Hematopoietic multipotent progenitor cell treated with erythropoietin and hydrocortisone succinate and interleukin-3 and kit ligand, for 6 days (in vitro differentiated cells): ENCODE results near the gene TRAPPC10.

Source experiments
- DNase-seq: peaks from one replicate; pipeline ENCODE4 v3.0.0-alpha.2; 2015

TRAPPC10 gene

DNA sequence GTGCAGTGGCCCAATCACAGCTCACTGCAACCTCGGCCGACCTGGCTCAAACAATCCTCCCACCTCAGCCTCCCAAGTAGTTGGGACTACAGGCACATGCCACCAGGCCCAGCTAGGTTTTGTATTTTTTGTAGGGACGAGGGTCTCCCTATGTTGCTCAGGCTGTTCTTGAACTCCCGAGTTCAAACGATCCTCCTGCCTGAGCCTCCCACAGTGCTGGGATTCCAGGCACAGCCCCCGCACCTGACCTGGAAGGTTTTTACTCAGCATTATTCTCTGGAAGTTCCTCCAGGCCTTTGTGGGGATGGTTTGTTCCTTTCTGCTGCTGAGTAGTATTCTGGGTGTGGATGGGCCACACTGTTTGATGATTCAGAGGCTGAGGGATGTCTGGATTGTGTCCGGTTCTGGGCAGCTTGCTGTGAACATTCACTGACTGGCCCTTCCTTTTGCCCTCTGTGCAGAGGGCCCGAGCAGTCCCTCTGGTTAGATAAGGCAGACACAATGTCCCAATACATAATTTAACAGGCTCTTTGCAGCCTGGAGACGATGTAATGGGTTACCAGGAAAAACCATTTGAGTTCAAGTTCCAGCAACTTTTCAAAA lies 6.0 kb upstream of the TRAPPC10 start:
- DNase-seq: no peak

DNA sequence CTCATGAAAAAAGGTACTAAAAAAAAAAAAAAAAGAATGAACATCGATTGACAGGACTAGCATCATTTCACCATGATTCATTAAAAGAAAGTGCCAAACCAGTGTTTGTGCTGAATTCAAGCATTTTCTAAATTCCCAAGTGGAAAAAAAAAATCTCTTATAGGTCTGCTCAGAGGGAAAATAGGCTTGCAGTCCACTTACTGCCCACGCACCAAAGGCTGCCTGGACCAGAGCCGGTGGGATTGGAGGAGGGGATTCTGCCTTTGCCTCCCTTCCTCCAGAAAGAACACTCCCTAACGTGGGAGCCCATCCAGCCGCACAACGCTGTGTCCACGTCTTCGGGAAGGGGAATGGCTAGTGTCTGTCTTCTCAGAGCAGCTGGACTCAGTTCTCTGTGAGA lies 5.5 kb upstream of the TRAPPC10 start:
- no peak for DNase-seq

DNA sequence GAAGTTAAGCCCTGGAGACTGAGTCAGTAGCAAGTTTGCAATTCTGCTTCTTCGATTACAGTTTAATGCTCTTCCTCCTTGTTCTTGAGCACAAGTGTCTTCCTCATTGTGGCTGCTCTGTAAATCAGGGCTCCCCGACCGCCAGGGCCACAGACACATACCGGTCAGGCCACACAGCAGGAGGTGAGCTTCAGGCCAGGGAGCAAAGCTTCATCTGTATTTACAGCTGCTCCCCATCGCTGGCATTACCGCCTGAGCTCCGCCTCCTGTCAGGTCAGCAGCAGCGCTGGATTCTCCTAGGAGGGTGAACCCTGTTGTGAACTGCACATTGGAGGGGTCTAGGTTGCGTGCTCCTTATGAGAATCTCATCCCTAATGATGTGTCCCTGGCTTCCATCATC lies 1.7 kb upstream of the TRAPPC10 start:
- no peak for DNase-seq

DNA sequence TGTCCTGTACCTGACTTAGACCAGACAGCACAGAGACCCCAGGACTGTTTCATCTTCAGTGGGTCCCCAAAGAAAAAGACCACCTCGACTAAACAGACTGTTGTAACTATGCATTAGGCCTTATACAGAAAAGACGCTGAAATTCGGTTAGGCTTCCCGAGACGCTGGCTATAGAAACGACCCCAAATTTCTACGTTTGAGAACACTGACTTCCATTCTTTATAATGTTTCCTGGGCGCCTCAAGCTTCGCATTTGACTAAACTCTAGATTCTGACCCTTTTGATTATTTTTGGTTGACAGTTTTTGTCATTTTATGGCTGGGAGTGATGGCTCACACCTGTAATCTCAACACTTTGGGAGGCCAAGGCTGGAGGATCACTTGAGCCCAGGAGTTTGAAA lies 986 bp upstream of the TRAPPC10 start:
- DNase-seq: no peak

- DNase-seq: peak; percentile 91
Observed at GRCh38 chr21:44012474-44013379, 618 bp downstream of the TRAPPC10 start.

DNA sequence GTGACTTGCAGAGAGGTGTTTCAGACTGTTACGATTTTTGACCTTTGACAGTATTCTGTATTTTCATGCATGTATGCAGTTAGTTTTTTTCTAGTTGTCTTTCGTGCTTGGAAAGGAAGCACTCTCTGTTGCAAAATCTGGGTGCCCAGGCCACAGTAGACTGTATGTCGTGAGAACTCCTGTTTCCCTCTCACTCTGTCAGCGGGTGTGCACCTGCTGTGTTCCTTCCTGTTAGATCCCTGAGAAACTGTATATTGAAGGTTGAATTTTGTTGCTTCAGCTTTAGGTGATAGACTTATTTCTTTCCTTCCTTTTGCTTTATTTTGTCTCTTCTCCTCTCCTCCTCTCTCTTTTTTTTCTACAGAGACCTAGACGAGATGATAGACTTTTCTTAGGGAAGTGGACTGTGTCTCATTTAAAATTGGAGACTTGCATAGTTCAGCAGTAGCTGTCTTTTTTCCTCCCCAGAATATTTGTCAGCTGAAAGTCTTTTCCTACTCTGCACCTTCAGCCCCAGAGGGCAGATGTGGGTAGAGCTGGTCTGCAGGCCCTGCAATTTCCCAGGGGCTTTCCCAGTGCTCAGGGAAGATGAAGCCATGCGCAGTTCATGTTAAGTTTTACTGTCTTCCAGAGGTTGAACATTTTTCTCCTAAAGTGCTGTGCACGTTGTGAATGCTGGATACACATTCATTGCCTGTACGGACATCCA lies 1.4 kb downstream of the TRAPPC10 start:
- DNase-seq: peak; percentile 63

- DNase-seq: peak; percentile 57
Observed at GRCh38 chr21:44017601-44018000, 5.5 kb downstream of the TRAPPC10 start.

DNA sequence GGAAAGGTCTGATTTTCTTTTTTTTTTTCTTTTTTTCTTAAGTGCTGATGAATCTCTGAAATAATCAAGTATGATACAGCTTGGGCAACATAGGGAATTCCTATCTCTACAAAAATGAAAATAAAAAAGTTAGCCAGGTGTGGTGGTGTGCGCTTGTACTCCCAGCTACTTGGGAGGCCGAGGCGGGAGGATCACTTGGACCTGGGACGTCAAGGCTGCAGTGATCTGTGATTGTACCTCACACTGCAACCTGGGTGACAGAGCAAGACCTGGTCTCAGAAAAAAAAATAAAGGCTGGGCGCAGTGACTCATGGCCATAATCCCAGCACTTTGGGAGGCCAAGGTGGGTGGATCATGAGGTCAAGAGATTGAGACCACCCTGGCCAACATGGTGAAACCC lies 6.0 kb downstream of the TRAPPC10 start:
- DNase-seq: no peak

DNA sequence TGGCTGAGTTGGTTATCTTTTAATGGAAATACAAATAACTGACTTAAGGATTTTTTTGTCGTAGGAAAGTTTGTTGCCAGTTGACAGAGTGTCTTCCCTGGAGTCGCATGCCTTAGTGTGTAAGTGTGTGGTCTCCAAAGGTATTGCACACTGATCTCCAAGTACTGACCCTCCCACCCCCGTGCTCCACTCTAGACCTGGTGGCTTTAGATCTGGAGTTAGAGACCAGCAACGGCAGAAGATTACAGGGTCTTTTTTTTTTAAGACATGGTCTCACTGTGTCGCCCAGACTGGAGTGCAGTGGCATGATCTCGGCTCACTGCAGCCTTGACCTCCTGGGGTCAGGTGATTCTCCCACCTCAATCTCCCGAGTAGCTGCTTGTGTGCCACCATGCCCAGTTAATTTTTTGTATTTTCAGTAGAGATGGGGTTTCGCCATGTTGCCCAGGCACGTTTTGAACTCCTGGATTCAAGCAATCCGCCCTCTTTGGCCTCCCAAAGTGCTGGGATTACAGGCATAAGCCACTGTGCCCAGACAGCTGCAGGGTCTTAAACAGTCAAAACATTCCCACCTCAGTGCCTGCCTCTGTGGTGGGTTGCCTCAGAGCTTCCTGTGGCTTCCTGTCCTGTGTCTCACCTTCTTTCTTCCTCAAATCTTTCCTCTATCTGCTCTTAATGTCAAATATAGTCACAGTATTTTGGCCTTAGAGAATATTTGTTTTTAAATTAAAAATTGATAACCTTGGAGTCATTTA lies 6.9 kb downstream of the TRAPPC10 start:
- no peak for DNase-seq

GRCh38 chr21:44019568-44019958 lies 7.5 kb downstream of the TRAPPC10 start:
- no peak for DNase-seq

DNA sequence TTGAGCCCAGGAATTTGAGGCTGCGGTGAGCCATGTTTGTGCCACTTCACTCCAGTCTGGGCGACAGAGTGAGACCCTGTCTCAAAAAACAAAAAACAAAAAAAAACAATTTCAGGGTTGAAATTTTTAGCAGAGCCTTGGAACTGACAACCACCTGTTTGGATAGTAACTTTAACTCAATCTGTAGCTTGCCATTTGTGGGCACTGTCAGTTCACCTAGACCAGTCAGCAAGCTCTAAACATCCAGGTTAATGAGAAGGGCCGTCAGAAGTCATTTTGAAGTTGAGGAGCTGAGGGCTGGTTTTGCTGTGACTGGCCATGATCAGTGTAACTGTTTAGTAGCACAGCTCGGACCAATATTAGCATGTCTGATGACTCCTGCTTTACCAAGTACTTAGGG lies 8.4 kb downstream of the TRAPPC10 start:
- DNase-seq: no peak

GRCh38 chr21:44021064-44021463 lies 9.0 kb downstream of the TRAPPC10 start:
- no peak for DNase-seq

- DNase-seq: no peak
Observed at GRCh38 chr21:44024257-44024656, 12.1 kb downstream of the TRAPPC10 start.

DNA sequence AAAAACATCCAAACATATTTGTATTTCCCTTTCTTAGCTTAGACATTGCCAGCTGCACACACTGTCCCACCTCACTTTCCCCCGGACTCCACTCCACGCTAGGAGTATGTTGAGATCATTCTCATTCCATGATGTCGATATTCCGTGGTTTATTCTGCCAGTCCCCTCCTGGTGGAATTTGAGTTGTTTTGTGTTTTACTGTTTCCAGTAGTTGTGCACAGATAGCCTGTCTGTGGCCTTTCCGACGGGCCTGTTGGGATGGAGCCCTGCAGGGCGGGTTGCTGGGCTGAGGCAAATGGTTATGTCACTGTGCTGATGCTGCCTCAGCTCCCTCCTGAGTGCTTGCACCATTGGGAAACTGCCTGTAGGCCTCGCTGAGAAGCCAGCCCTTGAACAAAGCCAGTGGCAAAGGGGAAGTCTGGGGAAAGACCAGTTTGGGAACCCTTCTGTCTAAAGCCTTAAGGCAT lies 12.8 kb downstream of the TRAPPC10 start:
- DNase-seq: peak; percentile 58

- DNase-seq: no peak
Observed at GRCh38 chr21:44027607-44028286, 15.6 kb downstream of the TRAPPC10 start.

GRCh38 chr21:44028287-44028659 lies 16.2 kb downstream of the TRAPPC10 start:
- no peak for DNase-seq

DNA sequence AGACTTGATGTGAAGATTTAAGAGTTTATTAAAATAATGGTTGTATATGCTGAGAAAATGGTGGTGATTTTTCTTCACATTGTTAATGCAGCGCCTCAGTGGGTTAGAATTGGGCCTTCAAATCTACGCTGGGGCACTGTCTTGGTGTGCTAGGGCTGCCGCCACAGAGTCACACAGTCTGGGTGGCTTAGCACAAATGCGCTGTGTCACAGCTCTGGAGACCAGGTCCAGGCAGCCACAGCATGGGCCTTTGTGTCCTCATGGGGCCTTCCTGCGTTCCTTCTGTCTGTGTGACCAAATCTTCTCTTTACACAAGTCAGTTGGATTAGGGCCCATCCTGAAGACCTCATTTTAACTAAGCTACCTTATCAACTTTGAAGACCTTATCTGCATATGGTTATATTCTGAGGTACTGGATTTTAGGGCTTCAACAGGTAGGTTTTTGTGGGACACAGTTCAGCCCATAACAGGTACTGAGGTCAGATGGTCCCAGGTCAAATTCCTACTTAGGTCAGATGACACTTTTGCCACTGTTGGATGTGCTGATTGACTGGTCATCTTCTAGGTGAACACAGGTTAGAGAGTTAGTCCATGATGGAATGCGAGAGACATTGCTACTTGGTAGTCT lies 17.5 kb downstream of the TRAPPC10 start:
- no peak for DNase-seq

DNA sequence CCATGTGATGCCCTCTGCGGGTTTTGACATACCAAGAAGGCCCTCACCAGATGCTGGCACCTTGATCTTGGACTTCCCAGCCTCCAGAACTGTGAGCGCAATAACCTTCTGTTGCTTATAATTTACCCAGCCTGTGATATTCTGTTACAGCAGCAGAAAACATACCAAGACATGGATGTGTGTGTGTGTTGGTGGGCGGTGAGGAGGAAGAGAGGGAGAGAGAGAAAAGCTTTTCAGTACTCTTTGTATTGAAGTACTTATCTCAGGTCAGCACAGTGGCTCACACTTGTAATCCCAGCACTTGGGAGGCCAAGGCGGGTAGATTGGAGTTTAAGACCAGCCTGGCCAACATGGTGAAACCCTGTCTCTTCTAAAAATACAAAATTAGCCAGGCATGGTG lies 23.1 kb downstream of the TRAPPC10 start:
- no peak for DNase-seq

- DNase-seq: no peak
Observed at GRCh38 chr21:44038063-44038462, 26.0 kb downstream of the TRAPPC10 start.

DNA sequence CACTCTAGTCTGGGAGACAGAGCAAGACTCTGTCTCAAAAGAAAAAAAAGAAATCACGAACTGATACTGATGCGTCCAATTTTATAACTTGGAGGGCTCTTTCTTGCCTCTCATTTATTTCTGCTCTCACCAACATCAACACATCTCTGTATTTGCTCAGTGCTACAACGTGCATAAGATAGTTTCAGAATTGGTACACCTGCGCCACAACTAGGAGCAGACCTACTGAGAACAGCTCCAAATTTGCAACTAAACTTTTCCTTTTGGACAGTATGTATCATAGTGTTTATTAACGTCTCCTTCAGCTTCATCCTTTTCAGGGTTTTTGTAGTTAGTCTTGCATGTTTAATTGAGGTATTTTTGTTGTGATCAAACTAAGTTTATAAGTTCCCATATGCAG lies 27.7 kb downstream of the TRAPPC10 start:
- no peak for DNase-seq

- DNase-seq: peak; percentile 49
Observed at GRCh38 chr21:44043613-44044012, 31.5 kb downstream of the TRAPPC10 start.

- DNase-seq: no peak
Observed at GRCh38 chr21:44046734-44047133, 34.6 kb downstream of the TRAPPC10 start.
